BE2C (cell line): ENCODE data around the gene LTBP2.

Source experiments
- DNase-seq: peaks from one replicate; pipeline ENCODE4 v3.0.0-alpha.2; 2020
- H3K27me3 ChIP-seq: fragments of 250-450 bp; sonication (Bioruptor Pico); 2 replicates; pipeline ENCODE4 v1.5.1; 2020; ENCODE audit warnings: mild to moderate bottlenecking
- H3K36me3 ChIP-seq: fragments of 250-450 bp; sonication (Bioruptor Pico); 2 replicates; pipeline ENCODE4 v1.5.1; 2020; ENCODE audit warnings: mild to moderate bottlenecking
- H3K4me1 ChIP-seq: fragments of 250-450 bp; sonication (Bioruptor Pico); 2 replicates; pipeline ENCODE4 v1.5.1; 2020
- H3K4me3 ChIP-seq: 2 replicates; pipeline ENCODE4 v1.5.1; 2011; ENCODE audit warnings: low read depth, low read length
- H3K9me3 ChIP-seq: fragments of 250-450 bp; sonication (Bioruptor Pico); 2 replicates; pipeline ENCODE4 v1.5.1; 2020
- TF ChIP-seq, protein P1 (sequence below): IDR thresholded peaks from 2 replicates; pipeline ENCODE4 v1.5.1; 2012; ENCODE audit warnings: mild to moderate bottlenecking, low read depth, low read length

Gene LTBP2

DNA sequence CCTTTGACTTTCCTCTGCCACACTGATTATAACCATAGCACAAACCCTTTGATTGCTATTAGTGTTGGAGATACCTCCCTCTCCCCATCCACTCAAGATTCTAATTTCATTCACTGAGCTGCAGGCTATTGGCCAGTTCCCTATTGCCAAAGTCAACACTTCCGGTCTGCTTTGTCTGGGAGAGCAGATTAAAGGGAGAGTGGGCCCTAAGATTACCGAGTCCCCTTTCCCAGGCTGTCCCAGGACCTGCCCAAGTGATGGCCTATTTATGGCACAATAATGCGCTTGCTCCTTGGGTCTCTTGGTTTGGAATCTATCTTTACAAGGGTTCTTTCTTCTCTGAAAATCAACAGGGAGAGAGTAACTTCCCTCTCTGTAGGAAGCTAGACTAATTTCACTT is 42.9 kb upstream of the LTBP2 start:
- Histone ChIP-seq H3K36me3 (no peaks in the 10 kb centered on the region), H3K4me1 (no peaks in the 10 kb centered on the region), H3K27me3 (no peaks in the 10 kb centered on the region), H3K9me3 (no peaks in the 10 kb centered on the region), H3K4me3 (no peak overlapping the region)
- TF ChIP-seq, protein P1, sequence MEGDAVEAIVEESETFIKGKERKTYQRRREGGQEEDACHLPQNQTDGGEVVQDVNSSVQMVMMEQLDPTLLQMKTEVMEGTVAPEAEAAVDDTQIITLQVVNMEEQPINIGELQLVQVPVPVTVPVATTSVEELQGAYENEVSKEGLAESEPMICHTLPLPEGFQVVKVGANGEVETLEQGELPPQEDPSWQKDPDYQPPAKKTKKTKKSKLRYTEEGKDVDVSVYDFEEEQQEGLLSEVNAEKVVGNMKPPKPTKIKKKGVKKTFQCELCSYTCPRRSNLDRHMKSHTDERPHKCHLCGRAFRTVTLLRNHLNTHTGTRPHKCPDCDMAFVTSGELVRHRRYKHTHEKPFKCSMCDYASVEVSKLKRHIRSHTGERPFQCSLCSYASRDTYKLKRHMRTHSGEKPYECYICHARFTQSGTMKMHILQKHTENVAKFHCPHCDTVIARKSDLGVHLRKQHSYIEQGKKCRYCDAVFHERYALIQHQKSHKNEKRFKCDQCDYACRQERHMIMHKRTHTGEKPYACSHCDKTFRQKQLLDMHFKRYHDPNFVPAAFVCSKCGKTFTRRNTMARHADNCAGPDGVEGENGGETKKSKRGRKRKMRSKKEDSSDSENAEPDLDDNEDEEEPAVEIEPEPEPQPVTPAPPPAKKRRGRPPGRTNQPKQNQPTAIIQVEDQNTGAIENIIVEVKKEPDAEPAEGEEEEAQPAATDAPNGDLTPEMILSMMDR: no peak
- no peak for DNase-seq

GRCh38 chr14:74653386-74654138 is 41.5 kb upstream of the LTBP2 start:
- H3K4me1 ChIP-seq: no peaks in the 10 kb centered on the region
- TF ChIP-seq, protein P1: no peak
- DNase-seq: no peak

GRCh38 chr14:74652541-74652940 is 40.5 kb upstream of the LTBP2 start:
- peaks cover 6% of the 10 kb centered on the region; the same call in 1 of the 2 replicates for H3K4me1 ChIP-seq
- H3K36me3 ChIP-seq: no peaks in the 10 kb centered on the region
- H3K4me3 ChIP-seq: no peak overlapping the region
- TF ChIP-seq, protein P1: no peak
- H3K9me3 ChIP-seq: no peaks in the 10 kb centered on the region
- no peaks in the 10 kb centered on the region for H3K27me3 ChIP-seq
- DNase-seq: peak; percentile 34

More at GRCh38 chr14:74653386-74654138, 41.5 kb upstream of the LTBP2 start:
- Histone ChIP-seq H3K36me3 (no peaks in the 10 kb centered on the region), H3K4me3 (no peak overlapping the region), H3K9me3 (no peaks in the 10 kb centered on the region), H3K27me3 (no peaks in the 10 kb centered on the region)

DNA sequence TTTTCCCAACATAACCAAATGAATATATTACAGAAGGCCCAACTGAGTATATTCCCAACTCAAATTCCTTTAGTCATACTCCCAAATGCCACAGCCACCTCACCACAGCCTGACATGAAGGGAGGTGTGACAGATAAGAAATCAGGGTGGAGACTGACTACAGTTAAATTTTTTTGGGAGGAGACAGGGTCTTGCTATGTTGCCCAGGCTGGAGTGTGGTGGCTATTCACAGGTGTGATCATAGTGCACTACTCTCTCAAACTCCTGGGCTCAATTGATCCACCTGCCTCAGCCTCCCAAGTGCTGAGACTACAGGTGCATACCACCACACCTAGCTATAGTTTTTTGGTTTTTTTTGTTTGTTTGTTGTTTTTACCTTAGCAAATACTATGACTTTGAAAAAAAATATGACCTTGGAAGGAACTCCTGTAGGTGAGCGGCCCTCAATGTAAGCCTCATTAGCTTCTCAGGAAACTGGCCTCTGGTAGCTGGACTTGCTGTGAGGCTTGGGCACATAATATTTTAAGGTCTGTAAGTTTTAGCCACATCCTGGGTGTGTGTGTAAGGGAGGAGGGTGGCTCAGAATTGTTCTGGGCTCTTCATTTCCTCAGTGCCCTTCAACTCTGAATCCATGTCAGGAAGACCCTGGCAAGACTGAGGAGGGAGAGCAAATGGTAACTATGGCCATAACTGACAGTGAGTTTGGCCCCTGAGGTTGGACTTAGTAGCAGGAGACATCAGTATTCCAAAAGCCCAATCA is 39.1 kb upstream of the LTBP2 start:
- H3K36me3 ChIP-seq: no peaks in the 10 kb centered on the region
- peaks cover 7% of the 10 kb centered on the region; the same call in 1 of the 2 replicates for H3K4me1 ChIP-seq
- no peaks in the 10 kb centered on the region for H3K9me3 ChIP-seq
- no peak overlapping the region for H3K4me3 ChIP-seq
- DNase-seq: no peak
- TF ChIP-seq, protein P1: no peak
- H3K27me3 ChIP-seq: no peaks in the 10 kb centered on the region

GRCh38 chr14:74649673-74650072 is 37.6 kb upstream of the LTBP2 start:
- TF ChIP-seq, protein P1: no peak
- Histone ChIP-seq H3K4me1 (peaks cover 7% of the 10 kb centered on the region; the same call in 1 of the 2 replicates), H3K9me3 (no peaks in the 10 kb centered on the region), H3K27me3 (no peaks in the 10 kb centered on the region), H3K36me3 (no peaks in the 10 kb centered on the region), H3K4me3 (no peak overlapping the region)
- no peak for DNase-seq

- no peaks in the 10 kb centered on the region for H3K9me3 ChIP-seq
- H3K4me1 ChIP-seq: peaks cover 7% of the 10 kb centered on the region; the same call in 1 of the 2 replicates
- H3K27me3 ChIP-seq: no peaks in the 10 kb centered on the region
- no peaks in the 10 kb centered on the region for H3K36me3 ChIP-seq
- TF ChIP-seq, protein P1: 0 out of 2 replicates have a peak, but pooled peaks have one; percentile 1
- peak; percentile 26 for DNase-seq
- no peak overlapping the region for H3K4me3 ChIP-seq
Measured at GRCh38 chr14:74649167-74649566, 37.1 kb upstream of the LTBP2 start.
